ENCODE data around the gene MAP1LC3B2. TPM values are rescaled to one million over a fixed set of nuclear protein-coding genes. Genes with fewer than 3 reads are reported as not detected.

The MAP1LC3B2 gene
- total and polyA plus RNA-seq, 2 of the 13 experiments (the other 11 are each of a cell fraction or from before 2014, with no cell fraction given): 0.60 to 2.2 TPM

DNA sequence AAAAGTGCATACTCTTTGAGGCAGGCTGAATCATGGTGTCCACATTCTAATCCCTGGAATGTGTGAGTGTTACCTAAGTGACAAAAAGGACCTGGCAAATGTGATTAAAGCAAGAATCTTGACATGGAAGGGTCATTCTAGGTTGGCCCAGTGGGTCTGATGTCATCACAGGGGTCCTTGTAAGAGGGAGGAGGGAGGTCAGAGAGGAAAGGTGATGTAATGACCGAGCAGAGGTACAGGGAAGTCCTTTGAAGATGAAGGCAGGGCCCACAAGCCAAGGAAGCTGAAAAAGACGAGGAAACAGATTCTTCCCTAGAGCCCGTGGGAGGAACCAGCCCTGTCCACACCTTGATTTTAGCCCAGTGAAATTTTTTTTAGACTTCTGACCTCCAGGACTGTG is 60.1 kb downstream of the MAP1LC3B2 start:
- DNase-seq (ENCODE audit: low spot score) (no peak), ATAC-seq (no peak), FAIRE-seq (no peak)
- H3K27me3 ChIP-seq (ENCODE audit: control insufficient read depth in 1 of 2, insufficient read depth in 2 of 2, low read length in 2 of 2): peaks cover 0 to 17% of the 10 kb centered on the region in 2 experiments; a peak in 1 of 5 replicates
- no peak overlapping the region for H3K4me3 ChIP-seq (replicated peaks in 1 of 3; ENCODE audit: insufficient read depth in 1 of 3, low read depth in 2 of 3, low read length in 3 of 3)
- ChIA-PET CTCF (ENCODE audit: low intra/inter-chr PET ratio, low total read pairs) (no interaction called here), POLR2A (interaction anchor here (1.4 kb wide), 1 partner anchor 17 kb away, joined by 3 read pairs; no protein-coding TSS in a partner anchor)
- no peak overlapping the region for H2AFZ ChIP-seq (ENCODE audit: low read length)
- H3K4me1 ChIP-seq (ENCODE audit: insufficient read depth, low read length): peaks cover 17% of the 10 kb centered on the region
- H3K36me3 ChIP-seq (replicated peaks in 1 of 2; ENCODE audit: control insufficient read depth in 1 of 2, insufficient read depth in 2 of 2, low read length in 2 of 2): no peaks in the 10 kb centered on the region
- H3K27ac ChIP-seq (ENCODE audit: extremely low read length, insufficient read depth, low read length): no peak overlapping the region
- WGBS (ENCODE audit: low lambda C conversion rate): 0% methylated on average over 3 of the region's 3 CpGs
- no peak overlapping the region for H3K4me2 ChIP-seq (ENCODE audit: low read depth, low read length)
- H3K9ac ChIP-seq (ENCODE audit: insufficient read depth, low read depth, low read length): no peak overlapping the region
- intact Hi-C loops (cut with micrococcal nuclease; ENCODE audit: unreplicated experiment): no loop called here
- 0 out of 2 replicates have a peak, but pooled peaks cover 7% of the 10 kb centered on the region for H3K9me3 ChIP-seq (ENCODE audit: low read length)
- H3K79me2 ChIP-seq (ENCODE audit: insufficient read depth, low read length): no peaks in the 10 kb centered on the region
- in situ Hi-C loops (cut with HindIII; ENCODE audit: extremely low pct_ligation_motif_present, low pct_unique_long_range_greater_than_20kb): no loop called here
- no peaks in the 10 kb centered on the region; the same call in 1 of the 2 replicates for H4K20me1 ChIP-seq (ENCODE audit: insufficient read depth, low read length)
- no TSS peak for BruUV-seq (replicated peaks)
- TF ChIP-seq NFKBIZ (CRISPR knock-in tag; IDR thresholded peaks at IDR 0.05) (no peak), ZNF180 (CRISPR knock-in tag; IDR thresholded peaks at IDR 0.05; ENCODE audit: borderline replicate concordance, low read depth) (no peak), NFYC (CRISPR knock-in tag; IDR thresholded peaks at IDR 0.05) (no peak), GTF2F1 (IDR thresholded peaks at IDR 0.05; ENCODE audit: low read length) (no peak)
- TF ChIP-seq, protein P1, sequence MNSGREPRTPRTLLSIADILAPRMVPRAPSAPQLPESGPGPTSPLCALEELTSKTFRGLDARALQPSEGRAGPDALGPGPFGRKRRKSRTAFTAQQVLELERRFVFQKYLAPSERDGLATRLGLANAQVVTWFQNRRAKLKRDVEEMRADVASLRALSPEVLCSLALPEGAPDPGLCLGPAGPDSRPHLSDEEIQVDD (CRISPR knock-in tag; IDR thresholded peaks at IDR 0.05; ENCODE audit: borderline replicate concordance): no peak
- TF ChIP-seq, protein P2, sequence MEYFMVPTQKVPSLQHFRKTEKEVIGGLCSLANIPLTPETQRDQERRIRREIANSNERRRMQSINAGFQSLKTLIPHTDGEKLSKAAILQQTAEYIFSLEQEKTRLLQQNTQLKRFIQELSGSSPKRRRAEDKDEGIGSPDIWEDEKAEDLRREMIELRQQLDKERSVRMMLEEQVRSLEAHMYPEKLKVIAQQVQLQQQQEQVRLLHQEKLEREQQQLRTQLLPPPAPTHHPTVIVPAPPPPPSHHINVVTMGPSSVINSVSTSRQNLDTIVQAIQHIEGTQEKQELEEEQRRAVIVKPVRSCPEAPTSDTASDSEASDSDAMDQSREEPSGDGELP (IDR thresholded peaks at IDR 0.05; ENCODE audit: borderline replicate concordance, low read depth): no peak
- TF ChIP-seq, protein P3, sequence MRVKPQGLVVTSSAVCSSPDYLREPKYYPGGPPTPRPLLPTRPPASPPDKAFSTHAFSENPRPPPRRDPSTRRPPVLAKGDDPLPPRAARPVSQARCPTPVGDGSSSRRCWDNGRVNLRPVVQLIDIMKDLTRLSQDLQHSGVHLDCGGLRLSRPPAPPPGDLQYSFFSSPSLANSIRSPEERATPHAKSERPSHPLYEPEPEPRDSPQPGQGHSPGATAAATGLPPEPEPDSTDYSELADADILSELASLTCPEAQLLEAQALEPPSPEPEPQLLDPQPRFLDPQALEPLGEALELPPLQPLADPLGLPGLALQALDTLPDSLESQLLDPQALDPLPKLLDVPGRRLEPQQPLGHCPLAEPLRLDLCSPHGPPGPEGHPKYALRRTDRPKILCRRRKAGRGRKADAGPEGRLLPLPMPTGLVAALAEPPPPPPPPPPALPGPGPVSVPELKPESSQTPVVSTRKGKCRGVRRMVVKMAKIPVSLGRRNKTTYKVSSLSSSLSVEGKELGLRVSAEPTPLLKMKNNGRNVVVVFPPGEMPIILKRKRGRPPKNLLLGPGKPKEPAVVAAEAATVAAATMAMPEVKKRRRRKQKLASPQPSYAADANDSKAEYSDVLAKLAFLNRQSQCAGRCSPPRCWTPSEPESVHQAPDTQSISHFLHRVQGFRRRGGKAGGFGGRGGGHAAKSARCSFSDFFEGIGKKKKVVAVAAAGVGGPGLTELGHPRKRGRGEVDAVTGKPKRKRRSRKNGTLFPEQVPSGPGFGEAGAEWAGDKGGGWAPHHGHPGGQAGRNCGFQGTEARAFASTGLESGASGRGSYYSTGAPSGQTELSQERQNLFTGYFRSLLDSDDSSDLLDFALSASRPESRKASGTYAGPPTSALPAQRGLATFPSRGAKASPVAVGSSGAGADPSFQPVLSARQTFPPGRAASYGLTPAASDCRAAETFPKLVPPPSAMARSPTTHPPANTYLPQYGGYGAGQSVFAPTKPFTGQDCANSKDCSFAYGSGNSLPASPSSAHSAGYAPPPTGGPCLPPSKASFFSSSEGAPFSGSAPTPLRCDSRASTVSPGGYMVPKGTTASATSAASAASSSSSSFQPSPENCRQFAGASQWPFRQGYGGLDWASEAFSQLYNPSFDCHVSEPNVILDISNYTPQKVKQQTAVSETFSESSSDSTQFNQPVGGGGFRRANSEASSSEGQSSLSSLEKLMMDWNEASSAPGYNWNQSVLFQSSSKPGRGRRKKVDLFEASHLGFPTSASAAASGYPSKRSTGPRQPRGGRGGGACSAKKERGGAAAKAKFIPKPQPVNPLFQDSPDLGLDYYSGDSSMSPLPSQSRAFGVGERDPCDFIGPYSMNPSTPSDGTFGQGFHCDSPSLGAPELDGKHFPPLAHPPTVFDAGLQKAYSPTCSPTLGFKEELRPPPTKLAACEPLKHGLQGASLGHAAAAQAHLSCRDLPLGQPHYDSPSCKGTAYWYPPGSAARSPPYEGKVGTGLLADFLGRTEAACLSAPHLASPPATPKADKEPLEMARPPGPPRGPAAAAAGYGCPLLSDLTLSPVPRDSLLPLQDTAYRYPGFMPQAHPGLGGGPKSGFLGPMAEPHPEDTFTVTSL (CRISPR knock-in tag; IDR thresholded peaks at IDR 0.05; ENCODE audit: borderline replicate concordance): no peak
- TF ChIP-seq, protein P4, sequence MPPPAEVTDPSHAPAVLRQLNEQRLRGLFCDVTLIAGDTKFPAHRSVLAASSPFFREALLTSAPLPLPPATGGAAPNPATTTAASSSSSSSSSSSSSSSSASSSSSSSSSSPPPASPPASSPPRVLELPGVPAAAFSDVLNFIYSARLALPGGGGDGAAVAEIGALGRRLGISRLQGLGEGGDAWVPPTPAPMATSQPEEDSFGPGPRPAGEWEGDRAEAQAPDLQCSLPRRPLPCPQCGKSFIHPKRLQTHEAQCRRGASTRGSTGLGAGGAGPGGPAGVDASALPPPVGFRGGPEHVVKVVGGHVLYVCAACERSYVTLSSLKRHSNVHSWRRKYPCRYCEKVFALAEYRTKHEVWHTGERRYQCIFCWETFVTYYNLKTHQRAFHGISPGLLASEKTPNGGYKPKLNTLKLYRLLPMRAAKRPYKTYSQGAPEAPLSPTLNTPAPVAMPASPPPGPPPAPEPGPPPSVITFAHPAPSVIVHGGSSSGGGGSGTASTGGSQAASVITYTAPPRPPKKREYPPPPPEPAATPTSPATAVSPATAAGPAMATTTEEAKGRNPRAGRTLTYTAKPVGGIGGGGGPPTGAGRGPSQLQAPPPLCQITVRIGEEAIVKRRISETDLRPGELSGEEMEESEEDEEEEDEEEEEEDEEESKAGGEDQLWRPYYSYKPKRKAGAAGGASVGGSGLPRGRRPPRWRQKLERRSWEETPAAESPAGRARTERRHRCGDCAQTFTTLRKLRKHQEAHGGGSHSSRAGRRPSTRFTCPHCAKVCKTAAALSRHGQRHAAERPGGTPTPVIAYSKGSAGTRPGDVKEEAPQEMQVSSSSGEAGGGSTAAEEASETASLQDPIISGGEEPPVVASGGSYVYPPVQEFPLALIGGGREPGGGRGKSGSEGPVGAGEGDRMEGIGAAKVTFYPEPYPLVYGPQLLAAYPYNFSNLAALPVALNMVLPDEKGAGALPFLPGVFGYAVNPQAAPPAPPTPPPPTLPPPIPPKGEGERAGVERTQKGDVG (CRISPR knock-in tag; IDR thresholded peaks at IDR 0.05; ENCODE audit: borderline replicate concordance): no peak
- TF ChIP-seq, protein P5, sequence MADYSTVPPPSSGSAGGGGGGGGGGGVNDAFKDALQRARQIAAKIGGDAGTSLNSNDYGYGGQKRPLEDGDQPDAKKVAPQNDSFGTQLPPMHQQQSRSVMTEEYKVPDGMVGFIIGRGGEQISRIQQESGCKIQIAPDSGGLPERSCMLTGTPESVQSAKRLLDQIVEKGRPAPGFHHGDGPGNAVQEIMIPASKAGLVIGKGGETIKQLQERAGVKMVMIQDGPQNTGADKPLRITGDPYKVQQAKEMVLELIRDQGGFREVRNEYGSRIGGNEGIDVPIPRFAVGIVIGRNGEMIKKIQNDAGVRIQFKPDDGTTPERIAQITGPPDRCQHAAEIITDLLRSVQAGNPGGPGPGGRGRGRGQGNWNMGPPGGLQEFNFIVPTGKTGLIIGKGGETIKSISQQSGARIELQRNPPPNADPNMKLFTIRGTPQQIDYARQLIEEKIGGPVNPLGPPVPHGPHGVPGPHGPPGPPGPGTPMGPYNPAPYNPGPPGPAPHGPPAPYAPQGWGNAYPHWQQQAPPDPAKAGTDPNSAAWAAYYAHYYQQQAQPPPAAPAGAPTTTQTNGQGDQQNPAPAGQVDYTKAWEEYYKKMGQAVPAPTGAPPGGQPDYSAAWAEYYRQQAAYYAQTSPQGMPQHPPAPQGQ (CRISPR knock-in tag; IDR thresholded peaks at IDR 0.05; ENCODE audit: borderline replicate concordance): no peak
- TF ChIP-seq, protein P6, sequence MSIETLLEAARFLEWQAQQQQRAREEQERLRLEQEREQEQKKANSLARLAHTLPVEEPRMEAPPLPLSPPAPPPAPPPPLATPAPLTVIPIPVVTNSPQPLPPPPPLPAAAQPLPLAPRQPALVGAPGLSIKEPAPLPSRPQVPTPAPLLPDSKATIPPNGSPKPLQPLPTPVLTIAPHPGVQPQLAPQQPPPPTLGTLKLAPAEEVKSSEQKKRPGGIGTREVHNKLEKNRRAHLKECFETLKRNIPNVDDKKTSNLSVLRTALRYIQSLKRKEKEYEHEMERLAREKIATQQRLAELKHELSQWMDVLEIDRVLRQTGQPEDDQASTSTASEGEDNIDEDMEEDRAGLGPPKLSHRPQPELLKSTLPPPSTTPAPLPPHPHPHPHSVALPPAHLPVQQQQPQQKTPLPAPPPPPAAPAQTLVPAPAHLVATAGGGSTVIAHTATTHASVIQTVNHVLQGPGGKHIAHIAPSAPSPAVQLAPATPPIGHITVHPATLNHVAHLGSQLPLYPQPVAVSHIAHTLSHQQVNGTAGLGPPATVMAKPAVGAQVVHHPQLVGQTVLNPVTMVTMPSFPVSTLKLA (IDR thresholded peaks at IDR 0.05): no peak
